ENCODE data around the gene BMF. TPM values are rescaled to one million over a fixed set of nuclear protein-coding genes. Genes with fewer than 3 reads are reported as not detected.
"Not testable (repeated sequence)": the region's sequence is repeated elsewhere in the genome, so short reads cannot be mapped to it uniquely, and the experiment has no call there.

BMF gene
- total and polyA plus RNA-seq, 5 experiments from 2014 or later: 0.12 to 19.8 (median 0.44) TPM

GRCh38 chr15:40123863-40124262, 15.2 kb upstream of the BMF start:
- H3K36me3 Mint-ChIP-seq, H3K4me1 Mint-ChIP-seq, DNase-seq, POLR2A ChIA-PET, H3K4me3 Mint-ChIP-seq, H3K27me3 Mint-ChIP-seq, H3K9me3 Mint-ChIP-seq, H3K27ac Mint-ChIP-seq: not testable (repeated sequence)
- ATAC-seq: peak in 1 of 2 donors; percentile 25

DNA sequence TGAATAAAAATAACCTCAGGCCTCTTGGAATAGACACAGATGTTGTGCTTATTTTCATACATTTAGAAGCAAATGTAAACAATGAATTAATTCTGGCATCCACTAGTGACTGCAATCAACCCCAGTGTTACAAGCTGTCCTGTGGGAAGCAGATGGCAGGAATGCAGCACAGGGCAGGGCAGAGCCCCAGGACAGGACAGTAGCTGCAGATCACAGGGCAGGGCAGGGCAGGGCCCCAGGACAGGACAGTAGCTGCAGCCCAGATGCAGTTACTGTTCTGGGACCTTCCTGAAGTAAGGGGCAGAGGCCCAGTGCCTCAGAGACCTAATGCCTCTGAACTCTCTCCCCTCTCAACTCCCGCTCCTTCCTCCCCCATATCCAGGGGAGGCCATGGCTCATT, 14.3 kb upstream of the BMF start:
- DNase-seq, H3K4me1 Mint-ChIP-seq, POLR2A ChIA-PET, H3K4me3 Mint-ChIP-seq, H3K9me3 Mint-ChIP-seq, H3K27ac Mint-ChIP-seq, H3K27me3 Mint-ChIP-seq, H3K36me3 Mint-ChIP-seq, ATAC-seq: not testable (repeated sequence)

DNA sequence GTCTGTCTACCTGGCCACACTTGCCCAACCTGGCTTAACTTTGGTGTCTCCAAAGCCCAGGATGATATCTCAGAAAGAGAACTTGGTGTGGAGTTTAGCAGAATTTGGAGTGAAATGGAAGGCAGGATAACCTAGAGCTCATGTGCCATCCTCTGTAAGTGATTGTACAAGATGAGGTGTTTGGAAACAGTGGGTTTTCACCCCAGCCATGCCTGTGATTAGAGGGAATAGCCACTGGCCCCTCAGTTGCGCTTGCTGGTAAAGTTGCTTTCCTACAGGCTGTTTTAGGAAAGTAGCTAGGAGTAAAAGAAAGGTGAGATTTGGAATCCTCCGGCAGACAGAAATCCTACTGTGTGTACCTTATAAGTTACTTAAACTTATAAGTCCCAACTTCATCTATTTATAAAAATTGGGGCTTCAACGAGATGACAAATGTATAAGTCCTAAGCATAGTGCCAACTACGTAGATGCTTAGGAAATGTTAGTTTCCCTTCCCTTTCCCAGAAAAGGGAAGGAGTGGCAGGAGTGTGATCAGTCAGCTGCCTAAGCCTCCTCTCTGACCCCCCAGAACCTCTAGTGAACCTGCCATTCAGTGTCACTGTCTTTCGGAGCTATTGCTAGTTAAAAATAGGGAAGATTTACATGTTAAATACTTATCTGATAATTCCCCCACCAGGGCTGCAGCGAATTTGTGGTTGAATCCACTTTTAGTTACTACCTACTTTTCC, 13.4 kb upstream of the BMF start:
- Mint-ChIP-seq H3K4me1 (no peaks in the 10 kb centered on the region), H3K9me3 (no peaks in the 10 kb centered on the region), H3K27me3 (peaks cover 0 to 2% (median 0%) of the 10 kb centered on the region in 5 donors), H3K27ac (no peak overlapping the region), H3K36me3 (no peaks in the 10 kb centered on the region), H3K4me3 (no peak overlapping the region)
- no peak for DNase-seq
- POLR2A ChIA-PET: interaction anchor here (0.6 kb wide), 1 partner anchor 207 kb away, joined by 4 read pairs; no protein-coding TSS in a partner anchor
- no peak for ATAC-seq

DNA sequence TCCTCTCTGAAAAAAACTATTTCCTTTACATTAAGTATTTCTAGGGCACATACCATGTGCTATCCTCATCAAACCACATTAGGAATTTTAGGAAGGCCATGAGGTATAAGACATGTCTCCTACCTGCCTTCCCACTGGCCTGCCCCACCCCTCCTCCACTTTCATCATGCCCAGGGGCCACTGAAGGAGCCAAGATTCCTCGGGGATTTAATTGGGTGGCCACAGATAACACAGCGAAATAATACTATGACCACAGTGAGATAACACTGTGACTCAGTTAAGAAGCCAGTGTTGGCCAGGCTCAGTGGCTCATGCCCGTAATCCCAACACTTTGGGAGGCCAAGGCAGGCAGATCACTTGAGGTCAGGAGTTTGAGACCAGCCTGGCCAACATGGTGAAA, 9.8 kb upstream of the BMF start:
- Mint-ChIP-seq H3K4me3 (no peak overlapping the region), H3K27ac (no peak overlapping the region), H3K27me3 (peaks cover 0 to 9% (median 0%) of the 10 kb centered on the region in 5 donors), H3K9me3 (no peaks in the 10 kb centered on the region), H3K36me3 (no peaks in the 10 kb centered on the region), H3K4me1 (peaks cover 8 to 17% (median 10%) of the 10 kb centered on the region in 4 donors)
- ATAC-seq (no peak), DNase-seq (no peak)
- POLR2A ChIA-PET: no interaction called here

DNA sequence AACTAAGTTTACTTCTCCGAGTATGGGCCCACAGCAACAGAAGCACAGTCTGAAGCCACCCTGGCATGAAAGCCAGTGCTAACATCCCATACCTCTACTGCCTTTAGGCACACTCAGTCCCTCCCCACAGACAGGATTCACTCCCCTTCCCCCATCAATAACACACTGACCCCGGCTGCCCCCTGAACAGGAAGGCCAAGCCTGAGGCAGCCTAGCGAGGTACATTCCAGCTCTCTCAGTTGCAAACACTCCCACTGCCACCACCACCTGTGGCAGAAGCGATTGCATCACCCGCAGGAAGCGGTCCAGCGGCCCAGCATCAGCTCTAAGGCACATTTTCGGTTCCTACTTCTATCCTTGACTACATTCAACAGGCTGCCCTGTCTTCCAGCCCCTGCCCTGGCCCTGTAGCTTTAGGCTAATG, 7.0 kb upstream of the BMF start:
- peak overlapping the region in 5 of 10 donors; percentile 8 to 86 (median 57) for H3K27ac Mint-ChIP-seq
- peak overlapping the region in 1 of 10 donors; percentile 26 for H3K4me3 Mint-ChIP-seq
- POLR2A ChIA-PET: no interaction called here
- H3K9me3 Mint-ChIP-seq: no peaks in the 10 kb centered on the region
- peaks cover 4 to 24% (median 8%) of the 10 kb centered on the region in 5 donors for H3K27me3 Mint-ChIP-seq
- H3K36me3 Mint-ChIP-seq: no peaks in the 10 kb centered on the region
- peaks cover 8 to 17% (median 10%) of the 10 kb centered on the region in 4 donors for H3K4me1 Mint-ChIP-seq
- ATAC-seq: peak in 1 of 2 donors; percentile 61
- DNase-seq: peak in 1 of 10 donors; percentile 30

DNA sequence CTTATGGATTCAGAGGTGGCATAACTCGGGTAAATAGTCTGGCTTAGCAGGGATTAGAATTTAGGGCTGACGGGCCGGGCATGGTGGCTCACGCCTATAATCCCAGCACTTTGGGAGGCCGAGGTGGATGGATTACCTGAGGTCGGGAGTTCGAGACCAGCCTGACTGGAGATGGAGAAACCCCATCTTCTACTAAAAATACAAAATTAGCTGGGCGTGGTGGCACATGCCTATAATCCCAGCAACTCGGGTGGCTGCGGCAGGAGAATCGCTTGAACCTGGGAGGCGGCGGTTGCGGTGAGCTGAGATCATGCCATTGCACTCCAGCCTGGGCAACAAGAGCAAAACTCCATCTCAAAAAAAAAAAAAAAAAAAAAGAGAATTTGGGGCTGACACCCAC, 6.4 kb upstream of the BMF start:
- Mint-ChIP-seq H3K27me3 (peaks cover 4 to 24% (median 8%) of the 10 kb centered on the region in 5 donors), H3K27ac (peak overlapping the region in 1 of 10 donors; percentile 57), H3K4me1 (peaks cover 8 to 17% (median 10%) of the 10 kb centered on the region in 4 donors)
- peak in 1 of 10 donors; percentile 32 for DNase-seq
- H3K4me3 Mint-ChIP-seq, H3K9me3 Mint-ChIP-seq, H3K36me3 Mint-ChIP-seq, ATAC-seq, POLR2A ChIA-PET: not testable (repeated sequence)

DNA sequence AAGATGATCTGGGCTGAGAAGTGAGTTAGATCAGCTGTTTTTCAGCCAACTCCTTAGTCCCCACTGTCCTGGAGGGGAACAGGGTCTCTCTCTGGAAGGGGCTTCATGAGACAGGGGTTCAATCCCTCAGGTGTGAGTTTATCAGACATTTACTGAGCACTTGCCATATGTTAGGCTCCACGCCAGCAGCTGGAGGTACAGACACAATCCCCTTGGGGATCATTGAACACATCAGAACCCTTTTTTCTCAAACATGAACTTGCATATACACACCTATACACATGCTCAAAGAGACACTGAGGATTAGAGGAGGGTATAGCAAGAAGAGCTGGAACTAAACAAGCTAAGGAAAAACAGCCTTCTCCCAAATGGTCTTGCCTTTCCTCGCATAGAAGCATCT, 5.5 kb upstream of the BMF start:
- Mint-ChIP-seq H3K36me3 (no peaks in the 10 kb centered on the region), H3K4me1 (peaks cover 8 to 21% (median 14%) of the 10 kb centered on the region in 4 donors), H3K9me3 (no peaks in the 10 kb centered on the region), H3K4me3 (no peak overlapping the region), H3K27me3 (peaks cover 4 to 24% (median 8%) of the 10 kb centered on the region in 5 donors), H3K27ac (no peak overlapping the region)
- no peak for DNase-seq
- POLR2A ChIA-PET: no interaction called here
- ATAC-seq: no peak

- ATAC-seq: no peak
- Mint-ChIP-seq H3K27me3 (peaks cover 4 to 24% (median 8%) of the 10 kb centered on the region in 5 donors), H3K9me3 (no peaks in the 10 kb centered on the region), H3K4me3 (peak overlapping the region in 1 of 10 donors; percentile 17), H3K36me3 (no peaks in the 10 kb centered on the region), H3K4me1 (peaks cover 16 to 30% (median 22%) of the 10 kb centered on the region in 4 donors), H3K27ac (no peak overlapping the region)
- POLR2A ChIA-PET: interaction anchor here (0.6 kb wide), 1 partner anchor 40 kb away, joined by 3 read pairs; no protein-coding TSS in a partner anchor
- DNase-seq: peak in 1 of 10 donors; percentile 8
Measured at GRCh38 chr15:40112789-40113188, 4.1 kb upstream of the BMF start.

DNA sequence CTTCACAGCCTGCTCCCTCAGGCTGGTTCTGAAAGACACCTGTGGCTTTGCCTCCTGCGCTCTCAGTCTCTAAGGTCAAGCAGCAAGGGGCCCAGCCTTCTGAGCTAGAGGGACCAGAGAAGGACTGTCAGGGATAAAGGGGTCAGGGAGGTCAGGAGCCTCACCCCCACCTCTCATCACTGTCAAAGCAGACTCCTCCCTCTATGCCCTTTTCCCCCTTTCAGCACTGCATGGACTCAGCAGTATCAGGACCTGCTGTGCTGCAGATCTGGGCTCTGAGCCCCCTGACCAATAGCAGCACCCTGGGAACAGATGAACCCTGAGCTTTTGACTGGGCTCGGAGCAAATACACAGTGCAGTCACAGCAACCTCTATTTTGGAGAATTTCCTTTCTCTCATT, 3.2 kb upstream of the BMF start:
- no peak for ATAC-seq
- Mint-ChIP-seq H3K36me3 (no peaks in the 10 kb centered on the region), H3K4me1 (peaks cover 18 to 39% (median 28%) of the 10 kb centered on the region in 4 donors)

GRCh38 chr15:40110866-40111550, 2.3 kb upstream of the BMF start:
- Mint-ChIP-seq H3K4me3 (peak overlapping the region in 7 of 10 donors; percentile 7 to 68 (median 44)), H3K27ac (peak overlapping the region in 2 of 10 donors; percentile 54 to 90), H3K27me3 (peaks cover 4 to 16% (median 8%) of the 10 kb centered on the region in 5 donors), H3K9me3 (no peaks in the 10 kb centered on the region), H3K4me1 (peaks cover 21 to 39% (median 28%) of the 10 kb centered on the region in 4 donors), H3K36me3 (no peaks in the 10 kb centered on the region)
- POLR2A ChIA-PET: no interaction called here
- ATAC-seq (no peak), DNase-seq (no peak)

More for the DNA sequence above, 3.2 kb upstream of the BMF start:
- peak in 1 of 10 donors; percentile 21 for DNase-seq
- Mint-ChIP-seq H3K27ac (no peak overlapping the region), H3K4me3 (no peak overlapping the region), H3K27me3 (peaks cover 4 to 21% (median 8%) of the 10 kb centered on the region in 5 donors), H3K9me3 (no peaks in the 10 kb centered on the region)
- POLR2A ChIA-PET: no interaction called here

DNA sequence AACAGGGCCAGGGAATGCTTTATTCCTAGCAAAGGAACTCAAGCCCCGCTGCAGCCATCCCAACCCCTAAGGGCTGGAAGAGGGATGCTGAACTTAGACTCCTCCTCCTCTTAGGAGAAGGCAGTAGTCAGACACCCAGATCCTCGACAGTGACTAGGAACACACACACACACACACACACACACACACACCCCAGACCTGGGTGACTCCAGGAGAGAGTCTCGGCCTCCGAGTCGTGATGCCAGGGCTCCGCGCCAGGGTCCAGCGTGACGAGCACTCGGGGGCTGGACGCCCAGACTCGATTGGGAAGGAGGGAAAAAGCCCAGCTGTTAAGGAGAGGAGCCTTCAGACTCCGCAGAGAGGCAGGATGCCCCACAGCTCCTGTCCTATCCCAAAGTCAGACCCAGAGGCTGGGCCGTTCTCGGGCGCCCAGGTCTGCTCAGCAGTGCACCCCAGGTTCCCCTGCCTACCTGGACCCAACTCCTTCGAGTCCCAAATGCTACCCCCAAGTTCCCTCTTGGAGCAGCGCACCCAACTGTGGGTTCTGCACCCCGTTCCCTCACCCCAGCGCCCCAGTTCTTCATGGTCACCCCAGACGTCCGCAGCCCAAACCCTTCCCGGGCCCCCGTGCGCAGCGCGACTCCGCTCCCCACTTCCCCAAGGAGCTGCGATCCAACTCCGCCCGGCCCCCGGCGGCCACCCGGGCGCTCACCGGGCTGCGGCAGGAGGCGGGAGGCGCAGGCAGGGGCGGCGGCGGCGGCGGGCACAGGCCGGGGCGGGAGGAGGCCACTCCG, 421 bp downstream of the BMF start:
- Mint-ChIP-seq H3K4me1 (peaks cover 27 to 49% (median 40%) of the 10 kb centered on the region in 4 donors), H3K9me3 (no peaks in the 10 kb centered on the region), H3K4me3 (peak overlapping the region; percentile 84 to 98 (median 94)), H3K27me3 (peaks cover 4 to 16% (median 12%) of the 10 kb centered on the region in 5 donors), H3K36me3 (no peaks in the 10 kb centered on the region), H3K27ac (peak overlapping the region in 7 of 10 donors; percentile 10 to 86 (median 60))
- peak in 1 of 10 donors; percentile 12 for DNase-seq
- POLR2A ChIA-PET: interaction anchor here (0.6 to 1.5 kb wide), 6 partner anchors 9 to 1123 kb away, joined by 3 to 5 read pairs (median 3); partner anchors contain the start of genes CHP1, EXD1 and SRP14
- ATAC-seq: peak; percentile 11 to 15

All from naive thymus-derived CD8-positive, alpha-beta T cell (primary cell).